ENCODE data around the gene KCTD20. TPM values are rescaled to one million over a fixed set of nuclear protein-coding genes. Genes with fewer than 3 reads are reported as not detected.
"Not testable (repeated sequence)": the region's sequence is repeated elsewhere in the genome, so short reads cannot be mapped to it uniquely, and the experiment has no call there.

The KCTD20 gene
- total RNA-seq, 1 donor from 2014 or later = 51.8 TPM

GRCh38 chr6:36444470-36444869 is 1.7 kb downstream of the KCTD20 start:
- H3K27me3 Mint-ChIP-seq = no peaks in the 10 kb centered on the region
- H3K27ac Mint-ChIP-seq = peak overlapping the region; percentile 95
- TF ChIP-seq, protein P1, sequence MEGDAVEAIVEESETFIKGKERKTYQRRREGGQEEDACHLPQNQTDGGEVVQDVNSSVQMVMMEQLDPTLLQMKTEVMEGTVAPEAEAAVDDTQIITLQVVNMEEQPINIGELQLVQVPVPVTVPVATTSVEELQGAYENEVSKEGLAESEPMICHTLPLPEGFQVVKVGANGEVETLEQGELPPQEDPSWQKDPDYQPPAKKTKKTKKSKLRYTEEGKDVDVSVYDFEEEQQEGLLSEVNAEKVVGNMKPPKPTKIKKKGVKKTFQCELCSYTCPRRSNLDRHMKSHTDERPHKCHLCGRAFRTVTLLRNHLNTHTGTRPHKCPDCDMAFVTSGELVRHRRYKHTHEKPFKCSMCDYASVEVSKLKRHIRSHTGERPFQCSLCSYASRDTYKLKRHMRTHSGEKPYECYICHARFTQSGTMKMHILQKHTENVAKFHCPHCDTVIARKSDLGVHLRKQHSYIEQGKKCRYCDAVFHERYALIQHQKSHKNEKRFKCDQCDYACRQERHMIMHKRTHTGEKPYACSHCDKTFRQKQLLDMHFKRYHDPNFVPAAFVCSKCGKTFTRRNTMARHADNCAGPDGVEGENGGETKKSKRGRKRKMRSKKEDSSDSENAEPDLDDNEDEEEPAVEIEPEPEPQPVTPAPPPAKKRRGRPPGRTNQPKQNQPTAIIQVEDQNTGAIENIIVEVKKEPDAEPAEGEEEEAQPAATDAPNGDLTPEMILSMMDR (conservative IDR thresholded peaks at IDR 0.05) = no peak
- no peaks in the 10 kb centered on the region for H3K9me3 Mint-ChIP-seq
- peaks cover 22% of the 10 kb centered on the region for H3K36me3 Mint-ChIP-seq
- H3K4me3 Mint-ChIP-seq = peak overlapping the region; percentile 97
- peaks cover 29% of the 10 kb centered on the region for H3K4me1 Mint-ChIP-seq (ENCODE audit: unreplicated experiment)
- DNase-seq (ENCODE audit: extremely low spot score, unreplicated experiment) = no peak

DNA sequence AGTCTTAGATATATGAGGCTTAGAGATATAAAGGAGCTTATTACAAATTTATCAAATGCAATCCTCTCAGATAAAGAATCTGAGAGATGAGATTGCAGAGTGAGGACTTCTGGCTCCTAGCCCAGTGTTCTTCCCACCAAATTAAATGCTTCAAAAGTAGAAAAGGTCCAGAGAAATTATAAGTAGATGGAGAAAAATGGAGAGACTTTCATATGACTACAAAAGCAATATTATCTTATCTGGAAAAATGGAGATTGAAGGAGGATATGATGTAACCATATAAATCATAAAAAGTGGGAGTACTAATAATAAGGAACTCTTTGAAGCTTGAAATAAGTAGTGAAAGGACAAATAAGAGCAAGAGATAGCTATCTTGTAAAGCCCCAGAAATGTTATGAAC is 2.8 kb downstream of the KCTD20 start:
- Mint-ChIP-seq H3K9me3 (no peaks in the 10 kb centered on the region), H3K36me3 (peaks cover 25% of the 10 kb centered on the region), H3K4me1 (ENCODE audit: unreplicated experiment) (peaks cover 29% of the 10 kb centered on the region), H3K27ac (peak overlapping the region; percentile 15), H3K27me3 (no peaks in the 10 kb centered on the region), H3K4me3 (peak overlapping the region; percentile 64)
- TF ChIP-seq, protein P1 (conservative IDR thresholded peaks at IDR 0.05) = no peak
- no peak for DNase-seq (ENCODE audit: extremely low spot score, unreplicated experiment)

GRCh38 chr6:36449173-36449572 is 6.4 kb downstream of the KCTD20 start:
- not testable (repeated sequence) for H3K4me3 Mint-ChIP-seq
- H3K36me3 Mint-ChIP-seq = peaks cover 28% of the 10 kb centered on the region

DNA sequence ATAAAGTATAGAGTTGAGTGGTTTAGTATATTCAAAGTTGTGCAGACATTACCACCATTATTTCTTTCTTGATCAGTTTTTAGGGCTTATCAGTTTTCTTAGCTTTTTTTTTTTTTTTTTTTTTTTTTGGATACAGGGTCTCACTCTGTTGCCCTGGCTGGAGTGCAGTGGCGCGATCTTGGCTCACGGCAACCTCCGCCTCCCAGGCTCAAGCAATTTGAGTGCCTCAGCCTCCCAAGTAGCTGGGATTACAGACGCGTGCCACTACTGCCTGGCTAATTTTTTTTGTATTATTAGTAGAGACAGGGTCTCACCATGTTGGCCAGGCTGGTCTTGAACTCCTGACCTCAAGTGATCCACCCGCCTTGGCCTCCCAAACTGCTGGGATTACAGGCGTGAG is 10.1 kb downstream of the KCTD20 start:
- H3K4me3 Mint-ChIP-seq, H3K9me3 Mint-ChIP-seq: not testable (repeated sequence)
- H3K36me3 Mint-ChIP-seq = peaks cover 25% of the 10 kb centered on the region

More at GRCh38 chr6:36449173-36449572, 6.4 kb downstream of the KCTD20 start:
- not testable (repeated sequence) for H3K9me3 Mint-ChIP-seq; H3K27me3 Mint-ChIP-seq; DNase-seq (ENCODE audit: extremely low spot score, unreplicated experiment)
- Mint-ChIP-seq H3K4me1 (ENCODE audit: unreplicated experiment) (peaks cover 14% of the 10 kb centered on the region), H3K27ac (peak overlapping the region; percentile 43)

DNA sequence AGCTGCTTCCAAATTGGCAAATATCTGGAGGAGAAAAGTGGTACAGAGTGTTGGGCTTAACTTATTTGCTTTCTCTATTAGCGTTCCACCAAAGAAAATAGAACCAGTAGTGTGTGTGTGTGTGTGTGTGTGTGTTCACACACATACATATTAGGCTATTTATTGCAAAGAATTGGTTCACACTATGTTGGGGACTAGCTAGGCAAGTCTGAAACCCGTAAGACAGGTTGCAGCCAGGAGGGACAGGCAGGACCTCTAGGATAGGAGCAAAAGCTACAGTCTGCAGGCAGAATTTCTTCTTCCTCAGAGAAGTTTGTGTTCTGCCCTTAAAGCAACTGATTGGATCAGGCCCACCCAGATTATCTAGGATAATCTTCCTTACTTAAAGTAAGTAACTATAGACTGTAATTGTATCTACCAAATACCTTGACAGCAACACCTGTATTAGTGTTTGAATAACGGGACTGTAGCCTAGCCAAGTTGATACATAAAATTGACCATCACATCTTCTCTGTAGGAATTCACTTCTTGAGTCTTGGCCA is 12.8 kb downstream of the KCTD20 start:
- Mint-ChIP-seq H3K27ac (peak overlapping the region; percentile 91), H3K36me3 (peaks cover 9% of the 10 kb centered on the region), H3K9me3 (no peaks in the 10 kb centered on the region), H3K4me1 (ENCODE audit: unreplicated experiment) (peaks cover 9% of the 10 kb centered on the region), H3K4me3 (peak overlapping the region; percentile 66), H3K27me3 (no peaks in the 10 kb centered on the region)
- DNase-seq (ENCODE audit: extremely low spot score, unreplicated experiment) = no peak
- TF ChIP-seq, protein P1 (conservative IDR thresholded peaks at IDR 0.05) = no peak

More for the DNA sequence above, 10.1 kb downstream of the KCTD20 start:
- not testable (repeated sequence) for H3K27ac Mint-ChIP-seq; H3K4me1 Mint-ChIP-seq (ENCODE audit: unreplicated experiment); DNase-seq (ENCODE audit: extremely low spot score, unreplicated experiment); H3K27me3 Mint-ChIP-seq

GRCh38 chr6:36459501-36459900 is 16.7 kb downstream of the KCTD20 start:
- Mint-ChIP-seq H3K9me3 (no peaks in the 10 kb centered on the region), H3K27ac (no peak overlapping the region), H3K36me3 (peaks cover 16% of the 10 kb centered on the region), H3K4me3 (no peak overlapping the region), H3K4me1 (ENCODE audit: unreplicated experiment) (peaks cover 17% of the 10 kb centered on the region), H3K27me3 (no peaks in the 10 kb centered on the region)
- DNase-seq (ENCODE audit: extremely low spot score, unreplicated experiment) = no peak
- TF ChIP-seq, protein P1 (conservative IDR thresholded peaks at IDR 0.05) = no peak

DNA sequence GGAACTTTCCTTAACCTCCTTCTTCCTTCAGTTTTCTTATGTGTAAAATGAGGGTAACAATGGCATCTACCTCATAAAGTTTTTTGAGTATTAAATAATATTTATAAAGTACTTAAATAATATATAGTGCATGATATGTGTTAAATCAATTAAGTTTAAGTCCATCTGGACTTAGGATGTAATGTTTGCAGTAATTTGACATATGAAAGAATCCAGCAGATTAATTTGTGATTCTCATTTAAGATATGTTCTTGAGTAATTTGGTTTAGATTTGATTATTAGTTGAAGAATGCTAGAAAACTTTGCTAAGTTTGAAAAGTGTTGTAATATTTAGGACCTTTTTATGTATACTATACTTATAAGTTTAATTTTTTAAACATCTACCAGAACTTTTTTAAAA is 18.1 kb downstream of the KCTD20 start:
- TF ChIP-seq, protein P1 (conservative IDR thresholded peaks at IDR 0.05) = no peak
- Mint-ChIP-seq H3K36me3 (peaks cover 16% of the 10 kb centered on the region), H3K27ac (no peak overlapping the region), H3K4me1 (ENCODE audit: unreplicated experiment) (peaks cover 12% of the 10 kb centered on the region), H3K9me3 (no peaks in the 10 kb centered on the region), H3K4me3 (no peak overlapping the region), H3K27me3 (no peaks in the 10 kb centered on the region)
- DNase-seq (ENCODE audit: extremely low spot score, unreplicated experiment) = no peak

All from type B pancreatic cell (in vitro differentiated cells).